Islet precursor cell (in vitro differentiated cells): ENCODE measurements around the gene ELAVL3.
A peak's percentile ranks its signal among the peaks of the same experiment; 100 is the strongest.
"Not testable (repeated sequence)": the region's sequence is repeated elsewhere in the genome, so short reads cannot be mapped to it uniquely, and the experiment has no call there.

Source experiments
- DNase-seq: peaks from one replicate; pipeline ENCODE4 v3.0.0-alpha.2; 2018

The ELAVL3 gene

DNA sequence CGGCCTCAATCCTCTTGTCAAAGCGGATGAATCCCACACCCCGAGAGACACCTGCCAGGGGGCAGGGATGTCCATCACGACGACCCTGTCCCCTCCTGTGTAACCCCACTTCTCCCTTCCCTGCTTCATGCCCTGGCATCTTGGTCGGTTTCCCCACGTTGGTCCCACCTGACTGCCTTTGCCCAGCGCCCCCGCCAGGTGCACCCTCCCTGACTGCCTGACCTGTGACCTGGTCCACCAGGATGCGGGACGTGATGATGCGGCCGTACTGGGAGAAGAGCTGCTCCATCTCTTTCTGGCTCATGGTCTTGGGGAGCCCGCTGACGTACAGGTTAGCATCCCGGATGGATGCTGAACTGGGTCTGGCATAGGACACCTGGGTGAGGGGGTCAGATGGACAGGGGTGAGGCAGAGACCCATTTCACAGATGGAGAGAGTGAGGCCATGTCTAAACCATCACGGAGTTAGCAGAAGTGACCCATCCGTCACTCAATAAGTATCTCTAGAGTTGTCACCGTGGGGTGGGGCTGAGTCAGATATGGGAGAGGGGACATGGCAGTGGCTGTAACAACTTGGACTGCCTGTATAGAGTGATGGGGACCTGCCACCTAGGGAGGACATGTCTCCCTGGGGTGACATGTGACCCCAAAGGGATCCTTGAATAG lies 22.5 kb downstream of the ELAVL3 start:
- DNase-seq, result no peak

- no peak for DNase-seq
Measured at GRCh38 chr19:11457831-11458230, 23.0 kb downstream of the ELAVL3 start.

DNA sequence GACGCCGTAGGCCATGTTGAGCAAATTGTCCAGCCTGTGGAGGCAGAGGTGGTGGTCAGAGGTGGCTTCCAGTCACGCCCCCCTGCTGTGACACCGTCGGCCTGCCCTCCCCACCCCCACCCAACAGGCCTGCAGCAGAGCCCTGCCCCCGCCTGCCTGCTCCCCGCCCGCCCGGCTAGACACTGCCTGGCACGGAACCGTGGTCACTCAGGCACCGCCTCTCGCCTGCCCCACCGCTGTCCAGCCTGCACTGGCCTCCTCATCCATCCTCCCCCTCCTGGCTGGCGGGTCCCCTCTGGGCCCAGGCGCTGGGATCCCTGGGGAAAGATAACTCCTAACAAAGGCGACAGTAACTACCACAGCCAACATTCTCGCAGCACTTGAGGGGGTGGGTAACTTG lies 23.7 kb downstream of the ELAVL3 start:
- DNase-seq, result no peak

DNA sequence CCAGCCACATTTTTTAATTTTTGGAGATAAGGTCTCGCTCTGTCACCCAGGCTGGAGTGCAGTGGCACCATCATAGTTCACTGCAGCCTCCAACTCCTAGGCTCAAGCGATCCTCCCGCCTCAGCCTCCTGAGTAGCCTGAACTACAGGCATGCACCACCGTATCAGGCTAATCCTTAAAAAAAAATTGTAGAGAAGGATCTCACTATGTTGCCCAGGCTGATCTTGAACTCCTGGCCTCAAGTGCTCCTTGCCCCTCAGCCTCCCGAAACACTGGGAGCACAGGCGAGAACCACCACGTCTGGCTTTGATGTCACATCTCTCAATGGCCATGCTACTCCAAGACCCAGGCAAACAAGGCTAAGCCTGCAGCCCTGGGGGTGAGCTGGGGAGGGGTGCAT lies 24.2 kb downstream of the ELAVL3 start:
- DNase-seq, result no peak

DNA sequence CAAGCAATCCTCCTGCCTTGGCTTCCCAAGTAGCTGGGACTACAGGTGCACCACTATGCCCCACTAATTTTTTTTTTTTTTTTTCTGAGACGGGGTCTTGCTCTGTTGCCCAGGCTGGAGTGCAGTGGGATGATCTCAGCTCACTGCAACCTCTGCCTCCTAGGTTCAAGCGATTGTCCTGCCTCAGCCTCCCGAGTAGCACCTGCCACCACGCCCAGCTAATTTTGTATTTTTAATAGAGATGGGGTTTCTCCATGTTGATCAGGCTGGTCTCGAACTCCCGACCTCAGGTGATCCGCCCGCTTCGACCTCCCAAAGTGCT lies 25.7 kb downstream of the ELAVL3 start:
- DNase-seq, result not testable (repeated sequence)

GRCh38 chr19:11453468-11454341 lies 27.1 kb downstream of the ELAVL3 start:
- no peak for DNase-seq

- DNase-seq, result no peak
Measured at GRCh38 chr19:11452620-11453310, 28.1 kb downstream of the ELAVL3 start.

DNA sequence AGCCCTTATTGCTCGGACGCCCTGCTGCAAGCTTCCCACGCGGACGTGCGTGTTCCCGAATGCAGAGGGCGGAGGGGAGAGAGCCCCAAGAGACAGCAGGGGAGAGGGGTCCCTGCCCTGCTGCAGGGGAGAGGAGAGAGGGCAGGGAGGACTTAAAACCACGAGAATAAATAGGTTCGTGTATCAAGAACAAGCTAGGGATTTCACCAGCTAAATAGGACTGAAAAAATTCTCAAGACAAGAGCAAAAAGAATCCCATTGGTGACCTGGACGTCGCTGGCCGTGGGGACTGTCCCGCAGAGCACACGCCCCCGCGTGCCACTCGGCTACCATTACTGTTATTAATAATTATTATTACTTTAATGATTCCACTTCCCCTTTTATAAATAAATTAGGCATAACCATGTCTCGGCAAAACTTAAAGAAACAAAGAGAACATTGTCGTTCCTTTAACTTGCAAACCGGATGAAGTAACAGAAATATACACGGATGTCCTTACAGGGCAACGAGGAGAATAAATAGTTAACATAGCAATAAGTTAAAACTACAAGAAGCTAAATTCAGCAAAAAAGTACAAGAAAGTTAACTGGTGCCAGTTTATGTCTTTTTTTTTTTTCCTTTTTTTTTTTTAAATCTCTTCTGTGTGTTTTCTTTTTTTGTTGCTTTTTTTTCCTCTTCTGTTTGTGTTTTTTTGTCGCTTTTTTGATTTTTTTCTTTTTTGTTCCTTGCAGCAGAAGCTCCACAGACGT lies 28.8 kb downstream of the ELAVL3 start:
- no peak for DNase-seq

GRCh38 chr19:11451327-11451870 lies 29.4 kb downstream of the ELAVL3 start:
- no peak for DNase-seq

DNA sequence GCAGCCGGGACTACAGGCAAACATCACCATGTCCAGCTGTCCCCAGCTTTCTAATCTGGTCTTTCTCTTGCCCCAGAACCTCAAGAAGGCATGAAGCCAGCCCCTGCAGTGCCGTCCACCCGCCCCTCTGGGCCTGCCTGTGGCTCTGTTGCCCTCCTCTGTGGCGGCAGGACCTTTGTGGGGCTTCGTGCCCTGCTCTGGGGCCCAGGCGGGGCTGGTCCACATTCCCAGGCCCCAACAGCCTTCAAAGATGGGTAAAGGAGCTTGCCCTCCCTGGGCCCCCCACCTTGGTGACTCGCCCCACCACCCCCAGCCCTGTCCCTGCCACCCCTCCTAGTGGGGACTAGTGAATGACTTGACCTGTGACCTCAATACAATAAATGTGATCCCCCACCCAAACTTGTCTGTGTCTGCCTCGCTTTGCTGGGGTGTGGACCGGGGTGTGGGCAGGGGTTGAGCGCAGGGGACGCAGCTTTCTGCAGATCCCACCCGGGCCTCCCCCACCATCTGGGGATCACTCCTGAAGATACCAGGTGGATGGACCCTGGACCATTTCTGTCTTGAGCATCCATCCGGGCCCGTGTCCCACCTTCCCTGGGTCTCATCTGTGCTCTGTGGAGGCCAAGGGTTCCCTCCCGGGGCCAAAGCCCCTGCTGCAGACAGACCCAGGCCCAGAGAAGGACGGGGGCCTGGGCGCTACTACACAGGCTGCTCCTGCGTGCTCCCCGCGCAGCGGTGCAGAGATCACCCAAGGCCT lies 30.1 kb downstream of the ELAVL3 start:
- no peak for DNase-seq

- DNase-seq, result no peak
Measured at GRCh38 chr19:11448923-11449554, 31.8 kb downstream of the ELAVL3 start.

DNA sequence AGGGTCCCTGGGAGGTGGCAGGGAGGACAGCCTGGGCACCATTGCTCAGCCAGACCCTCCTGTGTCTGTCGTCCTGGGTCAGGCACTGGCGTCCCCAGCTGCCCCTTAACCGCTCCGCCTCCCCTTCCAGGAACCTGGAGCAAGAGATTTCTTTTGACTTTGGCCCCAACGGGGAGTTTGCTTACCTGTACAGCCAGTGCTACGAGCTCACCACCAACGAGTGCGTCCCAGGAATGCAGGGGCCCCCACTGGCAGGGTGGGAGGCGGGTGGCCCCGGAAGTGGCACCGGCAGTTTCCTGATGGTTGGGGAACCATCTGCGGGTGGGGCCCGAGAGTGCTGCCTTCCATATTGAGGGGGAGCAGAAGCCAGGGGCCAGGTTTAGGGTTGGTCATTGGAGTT lies 32.4 kb downstream of the ELAVL3 start:
- no peak for DNase-seq

GRCh38 chr19:11447347-11448262 lies 33.2 kb downstream of the ELAVL3 start:
- no peak for DNase-seq

- peak; percentile 74 for DNase-seq
Measured at GRCh38 chr19:11446652-11447301, 34.1 kb downstream of the ELAVL3 start.

GRCh38 chr19:11446271-11446651 lies 34.6 kb downstream of the ELAVL3 start:
- no peak for DNase-seq

GRCh38 chr19:11445141-11445540 lies 35.7 kb downstream of the ELAVL3 start:
- DNase-seq, result no peak

- DNase-seq, result no peak
Measured at GRCh38 chr19:11444059-11444458, 36.8 kb downstream of the ELAVL3 start.

DNA sequence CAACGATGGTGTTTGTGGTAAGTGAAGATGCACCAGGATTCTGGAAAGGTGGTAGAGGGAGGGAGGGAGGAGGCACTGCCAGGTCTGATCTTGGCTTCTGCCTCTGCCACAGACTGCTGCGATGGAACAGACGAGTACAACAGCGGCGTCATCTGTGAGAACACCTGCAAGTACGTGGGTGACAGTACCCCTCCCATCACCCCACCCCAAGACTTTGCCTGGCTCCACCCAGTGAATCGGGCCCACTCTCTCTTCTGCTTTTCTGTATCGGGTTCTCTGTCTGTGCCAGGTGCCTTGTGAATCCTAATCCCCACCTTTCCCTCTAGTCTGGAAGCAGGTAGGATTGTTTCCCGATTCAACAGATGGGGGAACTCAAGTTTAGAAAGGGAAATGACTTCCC lies 42.9 kb downstream of the ELAVL3 start:
- DNase-seq, result no peak

DNA sequence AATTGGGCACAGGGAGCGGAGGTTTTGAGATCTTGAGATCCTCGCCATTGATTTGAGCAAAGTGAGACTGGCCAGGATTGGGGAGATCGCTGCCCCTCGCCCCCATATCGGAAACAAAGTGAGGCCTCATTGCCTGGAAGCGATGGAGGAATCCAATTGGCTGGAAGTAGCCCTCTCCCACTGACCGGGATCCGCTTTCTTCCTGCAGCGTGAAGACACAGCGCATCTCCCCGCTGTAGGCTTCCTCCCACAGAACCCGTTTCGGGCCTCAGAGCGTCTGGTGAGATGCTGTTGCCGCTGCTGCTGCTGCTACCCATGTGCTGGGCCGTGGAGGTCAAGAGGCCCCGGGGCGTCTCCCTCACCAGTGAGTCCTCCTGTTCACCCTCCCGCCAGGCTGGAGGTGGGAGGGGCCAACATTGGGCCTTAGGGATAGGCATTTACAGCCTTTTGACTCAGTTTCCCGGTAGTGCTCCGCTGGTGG lies 45.0 kb downstream of the ELAVL3 start:
- DNase-seq, result no peak
